ENCODE data around the gene ETAA1.

GRCh38 chr2:67457699-67458098 is 60.6 kb downstream of the ETAA1 start:
- TF ChIP-seq, protein P1, sequence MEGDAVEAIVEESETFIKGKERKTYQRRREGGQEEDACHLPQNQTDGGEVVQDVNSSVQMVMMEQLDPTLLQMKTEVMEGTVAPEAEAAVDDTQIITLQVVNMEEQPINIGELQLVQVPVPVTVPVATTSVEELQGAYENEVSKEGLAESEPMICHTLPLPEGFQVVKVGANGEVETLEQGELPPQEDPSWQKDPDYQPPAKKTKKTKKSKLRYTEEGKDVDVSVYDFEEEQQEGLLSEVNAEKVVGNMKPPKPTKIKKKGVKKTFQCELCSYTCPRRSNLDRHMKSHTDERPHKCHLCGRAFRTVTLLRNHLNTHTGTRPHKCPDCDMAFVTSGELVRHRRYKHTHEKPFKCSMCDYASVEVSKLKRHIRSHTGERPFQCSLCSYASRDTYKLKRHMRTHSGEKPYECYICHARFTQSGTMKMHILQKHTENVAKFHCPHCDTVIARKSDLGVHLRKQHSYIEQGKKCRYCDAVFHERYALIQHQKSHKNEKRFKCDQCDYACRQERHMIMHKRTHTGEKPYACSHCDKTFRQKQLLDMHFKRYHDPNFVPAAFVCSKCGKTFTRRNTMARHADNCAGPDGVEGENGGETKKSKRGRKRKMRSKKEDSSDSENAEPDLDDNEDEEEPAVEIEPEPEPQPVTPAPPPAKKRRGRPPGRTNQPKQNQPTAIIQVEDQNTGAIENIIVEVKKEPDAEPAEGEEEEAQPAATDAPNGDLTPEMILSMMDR (IDR thresholded peaks at IDR 0.05) = no peak
- no peak for TF ChIP-seq POLR2AphosphoS5 (IDR thresholded peaks at IDR 0.05)

Measured in stomach (tissue), 4 donors.